Activated effector memory CD4-positive, alpha-beta T cell treated with anti-CD3 and anti-CD28 coated beads, Interleukin-2, amount 50 U/mL, for 16 hours (primary cell): ENCODE data around the gene ANK2.

Experiments used
- DNase-seq: peaks from one replicate; pipeline ENCODE4 v3.0.0-alpha.2; 2020

The ANK2 gene

GRCh38 chr4:113355550-113356371 is 306.3 kb downstream of the ANK2 start:
- DNase-seq, result peak; percentile 86

GRCh38 chr4:113356453-113356852 is 307.0 kb downstream of the ANK2 start:
- no peak for DNase-seq

- DNase-seq, result no peak
These were observed 309.3 kb downstream of the ANK2 start for GRCh38 chr4:113358784-113359183.

DNA sequence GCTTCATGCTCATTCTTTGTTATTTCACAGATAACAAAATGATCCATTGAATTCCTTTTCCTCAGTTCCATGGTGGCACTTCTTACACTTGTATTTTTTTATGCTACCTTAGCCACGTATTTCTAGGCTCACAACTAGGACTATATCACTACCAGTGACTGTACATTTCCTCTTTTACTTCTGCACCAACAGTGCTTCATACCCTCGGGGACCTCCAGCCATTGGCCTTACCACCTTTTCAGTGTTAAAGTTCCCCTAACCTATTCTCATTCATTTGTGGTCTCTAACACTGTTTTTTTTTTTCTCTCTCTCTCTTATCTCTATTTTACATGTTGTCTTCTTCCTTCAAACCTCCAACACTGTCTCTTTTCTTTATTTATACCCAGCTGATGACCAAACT is 315.9 kb downstream of the ANK2 start:
- no peak for DNase-seq

- no peak for DNase-seq
These were observed 318.6 kb downstream of the ANK2 start for GRCh38 chr4:113368056-113368455.

DNA sequence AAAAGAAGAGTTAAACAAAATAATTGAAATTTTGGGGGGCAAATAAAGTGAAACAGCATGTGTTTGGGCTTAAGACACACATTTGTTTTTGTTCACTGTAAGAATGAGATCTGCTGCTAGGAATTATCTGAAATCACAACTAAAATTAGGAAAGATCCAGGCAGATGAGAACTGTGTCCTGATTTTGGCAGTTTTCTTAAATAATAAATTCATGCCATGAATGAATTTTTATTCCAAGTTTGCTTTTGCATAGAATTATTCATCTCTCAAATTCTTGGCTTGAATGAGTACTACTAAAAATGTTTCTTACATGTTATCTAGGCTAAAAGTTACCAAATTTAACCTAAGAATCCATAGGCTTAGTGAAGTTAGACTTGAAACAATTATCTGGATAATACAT is 321.7 kb downstream of the ANK2 start:
- no peak for DNase-seq

DNA sequence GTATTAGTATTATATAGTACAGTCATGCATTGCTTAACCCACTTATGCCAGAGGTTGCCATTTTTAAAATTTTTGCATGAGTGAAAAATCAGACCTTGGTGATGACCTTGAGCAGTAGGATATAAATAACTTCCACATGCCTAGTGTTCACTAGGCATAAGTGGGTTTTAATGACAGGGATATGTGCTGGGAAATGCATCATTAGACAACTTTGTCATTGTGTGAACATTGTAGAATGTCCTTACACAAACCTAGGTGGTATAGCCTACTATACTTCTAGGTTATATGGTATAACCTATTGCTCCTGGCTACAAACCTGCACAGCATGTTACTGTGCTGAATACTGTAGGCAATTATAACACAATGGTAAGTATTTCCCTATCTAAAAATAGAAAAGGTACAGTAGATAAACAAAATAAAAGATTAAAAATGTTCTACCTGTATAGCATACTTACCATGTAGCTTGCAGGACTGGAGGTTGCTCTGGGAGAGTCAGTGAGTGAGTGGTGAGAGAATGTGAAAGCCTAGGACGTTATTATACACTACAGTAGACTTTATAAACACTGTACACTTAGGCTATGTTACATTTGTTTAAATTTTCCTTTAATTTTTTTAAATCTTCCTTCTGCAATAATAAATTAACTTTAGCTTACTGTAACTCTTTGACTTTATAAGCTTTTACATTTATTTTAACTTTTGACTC is 326.7 kb downstream of the ANK2 start:
- DNase-seq, result no peak

- DNase-seq, result no peak
These were observed 329.4 kb downstream of the ANK2 start for GRCh38 chr4:113378836-113379235.

- DNase-seq, result no peak
These were observed 333.3 kb downstream of the ANK2 start for GRCh38 chr4:113382704-113383103.

DNA sequence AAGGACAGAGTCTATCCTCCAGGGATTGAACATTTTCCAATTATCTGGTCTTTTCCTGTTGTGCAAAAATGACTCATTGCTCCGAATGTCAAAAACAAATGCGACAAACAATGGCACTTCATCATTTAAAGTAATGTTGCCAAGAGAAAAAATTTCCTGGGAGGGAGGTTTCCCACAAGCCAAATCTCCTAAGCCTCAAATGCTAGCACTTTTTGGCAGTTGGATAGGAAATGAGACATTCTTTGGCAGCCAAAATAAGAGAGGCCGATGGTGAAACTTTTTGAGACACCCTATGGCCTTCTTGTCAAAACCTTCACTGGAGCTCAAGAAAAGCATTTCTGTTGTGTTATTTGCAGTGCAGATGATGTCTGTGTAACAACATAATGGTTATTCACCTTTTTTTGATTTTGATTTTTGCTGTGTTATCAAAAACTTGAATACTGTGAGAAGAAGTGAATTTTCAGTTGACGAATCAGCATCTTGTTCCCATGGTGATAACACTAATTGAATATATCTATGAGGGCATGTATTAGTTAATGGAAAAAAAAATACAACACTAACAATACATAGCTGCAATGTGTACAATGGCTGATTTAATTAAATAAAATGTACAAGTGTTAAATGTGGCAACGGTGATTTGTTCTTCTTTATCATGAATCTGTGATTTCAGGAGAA is 333.8 kb downstream of the ANK2 start:
- DNase-seq, result no peak

DNA sequence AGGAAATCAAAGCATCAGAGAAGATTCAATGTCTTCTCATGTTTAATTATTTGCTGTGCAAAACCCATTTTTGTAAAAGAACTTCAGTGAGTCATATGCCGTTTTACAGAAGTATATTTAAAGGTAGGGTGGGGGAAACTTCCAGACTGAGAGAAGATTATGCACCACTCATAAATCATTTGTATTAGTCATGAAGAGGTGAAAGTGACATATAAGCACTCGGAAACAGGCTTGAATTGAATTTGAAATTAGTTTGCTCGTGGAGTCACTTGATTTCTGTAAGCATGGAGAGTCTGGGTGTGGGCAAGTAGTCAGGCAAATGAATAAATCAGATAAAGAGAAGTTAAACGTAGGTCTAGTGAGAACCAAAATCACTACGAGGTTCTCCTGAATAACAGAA is 335.1 kb downstream of the ANK2 start:
- no peak for DNase-seq

DNA sequence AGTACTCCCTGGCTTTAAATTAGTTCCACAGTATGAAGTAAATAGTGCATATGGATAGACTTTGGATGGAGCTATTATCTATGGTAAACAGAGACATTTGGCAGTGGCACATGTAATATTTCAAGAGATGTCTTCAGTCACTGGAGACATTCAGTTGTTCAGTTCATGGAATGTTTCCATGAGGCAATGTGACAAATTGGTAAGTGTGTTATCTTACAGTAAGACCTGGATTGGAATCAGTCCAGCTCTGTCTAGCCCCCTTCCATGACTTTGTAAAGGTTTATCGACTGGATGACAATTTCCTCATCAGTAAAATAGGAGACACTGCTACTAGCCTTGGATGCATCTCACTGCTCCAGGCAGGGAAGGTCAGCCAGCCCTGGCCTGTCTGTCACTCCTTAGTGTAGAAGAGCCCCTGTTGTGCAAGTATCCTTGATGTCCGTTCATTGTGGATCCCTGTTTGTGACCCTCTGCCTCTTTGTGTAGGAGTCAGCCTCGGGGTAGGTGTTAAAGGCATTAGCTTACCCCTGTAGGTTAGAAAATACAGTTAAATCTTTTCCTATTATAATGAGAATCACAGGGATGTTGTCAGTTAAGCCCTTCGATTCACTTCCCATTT is 335.9 kb downstream of the ANK2 start:
- no peak for DNase-seq

DNA sequence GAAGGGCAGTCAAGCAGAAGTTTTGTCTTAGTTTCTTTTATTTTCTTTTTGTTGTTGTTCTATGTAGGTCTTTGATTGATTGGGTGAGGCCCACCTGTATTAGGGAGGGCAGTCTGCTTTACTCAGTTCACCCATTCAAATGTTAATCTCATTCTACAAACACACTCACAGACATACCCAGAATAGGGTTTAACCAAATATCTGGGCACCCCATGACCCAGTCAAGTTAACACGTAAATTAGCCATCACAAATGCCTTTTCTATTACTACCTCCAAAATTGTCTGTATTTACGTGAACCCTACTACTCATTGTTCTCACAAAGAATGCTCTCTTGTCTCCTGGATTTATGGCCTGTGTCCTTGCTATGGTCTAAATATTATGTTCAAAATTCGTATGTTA is 339.7 kb downstream of the ANK2 start:
- DNase-seq, result no peak

DNA sequence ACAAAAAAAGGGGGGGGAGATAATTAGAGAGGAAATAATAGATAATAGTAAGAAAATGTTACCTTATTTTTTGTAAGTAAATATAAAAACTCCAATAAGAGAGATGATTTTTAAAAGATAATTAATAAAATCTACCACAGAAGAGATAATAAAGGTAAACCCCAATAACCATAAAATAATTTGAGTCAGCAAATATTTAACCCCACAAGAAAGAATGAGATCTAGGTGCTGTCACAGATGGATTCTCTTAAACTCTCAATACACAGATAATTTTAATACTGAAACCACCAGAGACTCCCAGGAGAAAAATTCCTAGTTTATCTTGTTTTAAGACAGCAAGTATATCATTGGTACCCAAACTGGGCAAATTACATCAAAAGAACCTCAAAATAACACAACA is 341.4 kb downstream of the ANK2 start:
- DNase-seq, result no peak

- no peak for DNase-seq
These were observed 344.8 kb downstream of the ANK2 start for GRCh38 chr4:113394108-113394729.

- DNase-seq, result peak; percentile 66
These were observed 345.5 kb downstream of the ANK2 start for GRCh38 chr4:113394730-113395530.

DNA sequence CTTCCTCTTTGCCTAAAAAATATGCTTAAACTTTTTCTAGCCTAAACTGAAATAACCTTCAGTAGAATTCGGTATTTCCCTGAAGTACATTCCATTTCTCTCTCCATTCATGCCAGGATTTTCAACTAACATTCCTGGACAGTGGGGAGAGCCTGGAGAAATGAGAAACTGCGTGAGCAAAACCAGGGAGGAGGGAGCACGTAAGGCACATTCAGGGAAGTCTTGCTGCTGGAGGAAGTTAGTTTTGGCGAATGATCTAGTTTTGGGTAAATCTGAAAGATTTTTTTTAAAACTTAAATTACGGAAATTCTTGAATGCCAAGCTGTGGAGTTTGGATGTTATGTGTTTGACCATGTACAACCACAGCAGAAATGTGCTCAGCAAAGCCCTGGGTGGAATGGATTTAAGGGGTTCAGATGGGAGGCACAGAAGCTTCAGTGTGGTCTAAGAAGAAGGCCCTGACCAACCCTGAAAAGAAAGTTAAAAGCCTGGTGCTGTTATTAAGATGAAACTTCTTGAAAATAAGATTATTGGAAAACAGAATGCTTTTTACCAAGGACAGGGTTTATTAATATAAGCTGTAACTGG is 347.8 kb downstream of the ANK2 start:
- DNase-seq, result no peak

GRCh38 chr4:113398441-113399143 is 349.1 kb downstream of the ANK2 start:
- DNase-seq, result no peak

DNA sequence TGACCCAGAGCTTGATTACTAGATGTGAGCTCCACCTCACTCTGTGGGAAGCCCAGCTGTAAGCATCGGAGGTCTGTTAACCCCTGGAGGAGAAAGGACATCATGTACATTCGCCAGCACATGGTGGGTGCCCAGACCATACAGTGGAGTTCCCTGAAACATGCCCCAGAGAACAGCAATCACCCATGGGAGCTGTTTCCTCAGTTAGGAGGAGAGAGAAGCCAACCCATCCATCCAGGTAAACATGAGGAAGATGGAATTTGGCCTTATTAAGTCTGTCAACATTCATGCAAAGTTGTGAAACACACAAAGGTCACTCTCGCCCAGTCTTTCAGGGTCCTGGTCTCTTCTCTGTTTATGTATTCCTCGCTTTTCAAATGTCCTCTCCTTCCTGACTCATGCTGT is 354.7 kb downstream of the ANK2 start:
- no peak for DNase-seq

- no peak for DNase-seq
These were observed 355.4 kb downstream of the ANK2 start for GRCh38 chr4:113404841-113405240.
